Measurements from ENCODE around the gene OR6A2.

DNA sequence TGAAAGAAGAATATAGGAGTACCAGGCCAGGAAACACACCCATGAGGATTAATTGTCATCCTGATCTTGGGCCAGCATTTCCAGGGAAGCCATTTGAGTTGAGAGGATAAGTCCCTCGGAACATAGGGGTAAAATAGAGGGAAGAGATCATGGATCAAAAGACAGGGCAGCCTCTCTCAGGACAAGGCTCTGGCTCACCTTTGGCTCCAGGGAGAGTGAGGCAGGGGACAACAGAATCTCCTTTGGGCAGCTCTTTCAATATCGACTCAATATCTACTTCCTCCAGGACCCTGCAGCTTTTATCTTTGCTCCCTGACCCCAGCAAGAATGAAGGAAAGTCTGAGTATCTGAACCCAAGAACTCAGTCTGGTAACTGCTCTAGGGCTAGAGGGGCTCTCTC is 16.8 kb downstream of the OR6A2 start, which contains the start of gene OR2AG1:
- TF ChIP-seq POLR2AphosphoS5 (IDR thresholded peaks at IDR 0.05; ENCODE audit: insufficient read depth, low read depth, low read length) (no peak), EZH2 (IDR thresholded peaks at IDR 0.05; ENCODE audit: borderline replicate concordance, low read depth, low read length, severe bottlenecking) (no peak), POLR2A (IDR thresholded peaks at IDR 0.05; ENCODE audit: low read depth, low read length) (no peak), GATA2 (IDR thresholded peaks at IDR 0.05; ENCODE audit: insufficient read depth, insufficient read length, low read depth, low read length) (no peak), FOS (IDR thresholded peaks at IDR 0.05; ENCODE audit: borderline replicate concordance, insufficient read depth, low read length) (no peak), MYC (IDR thresholded peaks at IDR 0.05; ENCODE audit: low read depth, low read length) (no peak), JUN (IDR thresholded peaks at IDR 0.05; ENCODE audit: borderline replicate concordance, insufficient read depth, insufficient read length, low read depth) (no peak)
- TF ChIP-seq, protein P1, sequence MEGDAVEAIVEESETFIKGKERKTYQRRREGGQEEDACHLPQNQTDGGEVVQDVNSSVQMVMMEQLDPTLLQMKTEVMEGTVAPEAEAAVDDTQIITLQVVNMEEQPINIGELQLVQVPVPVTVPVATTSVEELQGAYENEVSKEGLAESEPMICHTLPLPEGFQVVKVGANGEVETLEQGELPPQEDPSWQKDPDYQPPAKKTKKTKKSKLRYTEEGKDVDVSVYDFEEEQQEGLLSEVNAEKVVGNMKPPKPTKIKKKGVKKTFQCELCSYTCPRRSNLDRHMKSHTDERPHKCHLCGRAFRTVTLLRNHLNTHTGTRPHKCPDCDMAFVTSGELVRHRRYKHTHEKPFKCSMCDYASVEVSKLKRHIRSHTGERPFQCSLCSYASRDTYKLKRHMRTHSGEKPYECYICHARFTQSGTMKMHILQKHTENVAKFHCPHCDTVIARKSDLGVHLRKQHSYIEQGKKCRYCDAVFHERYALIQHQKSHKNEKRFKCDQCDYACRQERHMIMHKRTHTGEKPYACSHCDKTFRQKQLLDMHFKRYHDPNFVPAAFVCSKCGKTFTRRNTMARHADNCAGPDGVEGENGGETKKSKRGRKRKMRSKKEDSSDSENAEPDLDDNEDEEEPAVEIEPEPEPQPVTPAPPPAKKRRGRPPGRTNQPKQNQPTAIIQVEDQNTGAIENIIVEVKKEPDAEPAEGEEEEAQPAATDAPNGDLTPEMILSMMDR (IDR thresholded peaks at IDR 0.05; ENCODE audit: extremely low read depth in 1 of 2, insufficient read depth in 1 of 2, low read depth in 1 of 2, low read length in 2 of 2), result no peak
- TF ChIP-seq, protein P2, sequence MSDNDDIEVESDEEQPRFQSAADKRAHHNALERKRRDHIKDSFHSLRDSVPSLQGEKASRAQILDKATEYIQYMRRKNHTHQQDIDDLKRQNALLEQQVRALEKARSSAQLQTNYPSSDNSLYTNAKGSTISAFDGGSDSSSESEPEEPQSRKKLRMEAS (IDR thresholded peaks at IDR 0.05; ENCODE audit: insufficient read depth, insufficient read length), result no peak
